ENCODE results near the gene NSD1.

The NSD1 gene

GRCh38 chr5:177189965-177190364 is 56.4 kb downstream of the NSD1 start:
- Mint-ChIP-seq H3K27ac (no peak overlapping the region), H3K4me3 (no peak overlapping the region), H3K36me3 (peaks cover 10 to 21% of the 10 kb centered on the region in 2 donors), H3K27me3 (no peaks in the 10 kb centered on the region), H3K9me3 (no peaks in the 10 kb centered on the region), H3K4me1 (peaks cover 6 to 15% of the 10 kb centered on the region in 2 donors)
- DNase-seq (no peak), ATAC-seq (replicated peaks) (no peak)

- no peaks in the 10 kb centered on the region for H3K27me3 Mint-ChIP-seq
- DNase-seq: no peak
- H3K4me1 Mint-ChIP-seq: peaks cover 9% of the 10 kb centered on the region in 2 donors
- H3K9me3 Mint-ChIP-seq: no peaks in the 10 kb centered on the region
- ATAC-seq (replicated peaks): no peak
- peaks cover 18 to 38% of the 10 kb centered on the region in 2 donors for H3K36me3 Mint-ChIP-seq
- H3K4me3 Mint-ChIP-seq: no peak overlapping the region
- no peak overlapping the region for H3K27ac Mint-ChIP-seq
Measured at GRCh38 chr5:177194268-177194667, 60.7 kb downstream of the NSD1 start.

DNA sequence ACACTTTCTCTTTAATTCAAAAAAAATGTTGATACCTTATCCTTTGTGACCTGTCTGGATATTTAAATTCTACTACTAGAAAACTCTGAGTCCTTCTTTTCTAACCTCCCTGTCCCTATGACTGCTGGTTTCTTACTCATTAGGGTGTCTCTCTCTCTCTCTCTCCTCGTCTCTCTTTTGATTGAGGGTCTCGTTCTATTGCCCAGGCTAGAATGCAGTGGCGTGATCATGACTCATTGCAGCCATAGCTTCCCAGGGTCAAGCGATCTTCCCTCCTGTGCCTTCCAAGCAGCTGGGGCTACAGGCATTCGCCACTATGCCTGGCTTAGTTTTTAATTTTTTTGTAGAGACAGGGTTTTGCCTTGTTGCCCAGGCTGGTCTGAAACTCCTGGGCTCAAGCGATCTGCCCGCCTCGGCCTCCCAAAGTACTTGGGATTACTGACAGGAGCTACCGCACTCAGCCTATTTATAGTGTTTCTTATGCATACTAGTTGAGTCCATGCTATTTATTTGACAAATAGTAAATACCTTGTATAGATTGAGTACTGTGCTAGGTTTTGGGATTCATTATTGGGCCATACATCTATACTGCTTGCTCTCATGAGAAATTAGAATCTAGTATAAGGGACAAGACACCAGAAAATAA is 61.9 kb downstream of the NSD1 start:
- no peak overlapping the region for H3K4me3 Mint-ChIP-seq
- DNase-seq: no peak
- H3K9me3 Mint-ChIP-seq: no peaks in the 10 kb centered on the region
- H3K36me3 Mint-ChIP-seq: peaks cover 21 to 44% of the 10 kb centered on the region in 2 donors
- H3K4me1 Mint-ChIP-seq: peaks cover 9% of the 10 kb centered on the region in 2 donors
- no peaks in the 10 kb centered on the region for H3K27me3 Mint-ChIP-seq
- ATAC-seq (replicated peaks): no peak
- H3K27ac Mint-ChIP-seq: peak overlapping the region; percentile 10

- DNase-seq: no peak
- Mint-ChIP-seq H3K27me3 (no peaks in the 10 kb centered on the region), H3K4me1 (peaks cover 9 to 11% of the 10 kb centered on the region in 2 donors), H3K36me3 (peaks cover 21 to 50% of the 10 kb centered on the region in 2 donors), H3K4me3 (no peak overlapping the region), H3K9me3 (no peaks in the 10 kb centered on the region), H3K27ac (no peak overlapping the region)
- ATAC-seq (replicated peaks): no peak
Measured at GRCh38 chr5:177198738-177199137, 65.2 kb downstream of the NSD1 start.

- peaks cover 22 to 31% of the 10 kb centered on the region in 2 donors for H3K36me3 Mint-ChIP-seq
- ATAC-seq (replicated peaks) (no peak), DNase-seq (no peak)
- no peaks in the 10 kb centered on the region for H3K9me3 Mint-ChIP-seq
- H3K27ac Mint-ChIP-seq: peak overlapping the region; percentile 25
- peaks cover 0 to 4% of the 10 kb centered on the region in 2 donors for H3K4me1 Mint-ChIP-seq
- no peak overlapping the region for H3K4me3 Mint-ChIP-seq
- H3K27me3 Mint-ChIP-seq: no peaks in the 10 kb centered on the region
Measured at GRCh38 chr5:177204281-177204680, 70.7 kb downstream of the NSD1 start.

DNA sequence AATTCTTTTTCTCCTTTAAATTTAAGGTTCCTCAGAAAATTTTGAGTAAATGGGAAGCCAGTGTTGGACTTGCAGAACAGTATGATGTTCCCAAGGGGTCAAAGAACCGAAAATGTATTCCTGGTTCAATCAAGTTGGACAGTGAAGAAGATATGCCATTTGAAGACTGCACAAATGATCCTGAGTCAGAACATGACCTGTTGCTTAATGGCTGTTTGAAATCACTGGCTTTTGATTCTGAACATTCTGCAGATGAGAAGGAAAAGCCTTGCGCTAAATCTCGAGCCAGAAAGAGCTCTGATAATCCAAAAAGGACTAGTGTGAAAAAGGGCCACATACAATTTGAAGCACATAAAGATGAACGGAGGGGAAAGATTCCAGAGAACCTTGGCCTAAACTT is 76.0 kb downstream of the NSD1 start:
- Mint-ChIP-seq H3K27me3 (no peaks in the 10 kb centered on the region), H3K4me1 (peaks cover 0 to 2% of the 10 kb centered on the region in 2 donors), H3K36me3 (peaks cover 35 to 52% of the 10 kb centered on the region in 2 donors), H3K27ac (no peak overlapping the region), H3K4me3 (no peak overlapping the region), H3K9me3 (no peaks in the 10 kb centered on the region)
- no peak for DNase-seq
- ATAC-seq (replicated peaks): no peak

- Mint-ChIP-seq H3K36me3 (peaks cover 40 to 57% of the 10 kb centered on the region in 2 donors), H3K9me3 (no peaks in the 10 kb centered on the region), H3K27ac (no peak overlapping the region), H3K4me1 (peaks cover 2 to 6% of the 10 kb centered on the region in 2 donors), H3K4me3 (no peak overlapping the region), H3K27me3 (no peaks in the 10 kb centered on the region)
- ATAC-seq (replicated peaks): no peak
- no peak for DNase-seq
Measured at GRCh38 chr5:177212242-177212641, 78.7 kb downstream of the NSD1 start.

DNA sequence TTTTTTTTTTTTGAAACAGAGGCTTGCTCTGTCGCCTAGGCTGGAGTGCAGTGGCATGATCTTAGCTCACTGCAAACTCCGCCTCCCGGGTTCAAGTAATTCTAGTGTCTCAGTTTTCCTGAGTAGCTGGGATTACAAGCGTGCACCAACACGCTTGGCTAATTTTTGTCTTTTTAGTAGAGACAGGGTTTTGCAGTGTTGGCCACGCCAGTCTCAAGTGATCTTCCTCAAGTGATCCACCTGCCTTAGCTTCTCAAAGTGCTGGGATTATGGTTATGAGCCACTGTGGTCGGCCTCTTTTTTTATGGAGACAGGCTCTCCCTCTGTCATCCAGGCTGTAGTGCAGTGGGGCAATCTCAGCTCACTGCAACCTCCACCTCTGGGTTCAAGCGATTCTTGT is 87.0 kb downstream of the NSD1 start:
- peaks cover 22 to 44% of the 10 kb centered on the region in 2 donors for H3K36me3 Mint-ChIP-seq
- no peaks in the 10 kb centered on the region for H3K27me3 Mint-ChIP-seq
- H3K4me1 Mint-ChIP-seq: peaks cover 7 to 20% of the 10 kb centered on the region in 2 donors
- no peak overlapping the region for H3K4me3 Mint-ChIP-seq
- H3K27ac Mint-ChIP-seq: no peak overlapping the region
- no peaks in the 10 kb centered on the region for H3K9me3 Mint-ChIP-seq
- no peak for DNase-seq
- no peak for ATAC-seq (replicated peaks)

DNA sequence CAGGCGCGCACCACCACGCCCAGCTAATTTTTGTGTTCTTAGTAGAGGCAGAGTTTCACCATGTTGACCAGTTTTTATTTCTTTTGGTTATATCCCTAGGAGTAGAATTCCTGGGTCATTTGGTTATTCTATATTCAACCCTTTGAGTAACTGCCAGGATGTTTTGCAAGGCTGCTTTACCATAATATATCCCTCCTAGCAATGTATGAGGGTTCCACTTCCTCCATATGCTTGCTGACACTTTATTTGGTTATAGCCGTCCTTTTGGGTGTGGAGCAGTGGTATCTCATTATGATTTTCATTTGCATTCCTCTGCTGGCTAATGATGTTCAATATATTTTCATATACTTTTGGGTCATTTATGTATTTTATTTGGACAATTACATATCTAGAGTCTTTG is 88.7 kb downstream of the NSD1 start:
- no peak overlapping the region for H3K27ac Mint-ChIP-seq
- H3K36me3 Mint-ChIP-seq: peaks cover 16 to 49% of the 10 kb centered on the region in 2 donors
- ATAC-seq (replicated peaks): no peak
- no peak for DNase-seq
- H3K27me3 Mint-ChIP-seq: no peaks in the 10 kb centered on the region
- no peaks in the 10 kb centered on the region for H3K9me3 Mint-ChIP-seq
- H3K4me1 Mint-ChIP-seq: peaks cover 6 to 15% of the 10 kb centered on the region in 2 donors
- no peak overlapping the region for H3K4me3 Mint-ChIP-seq

- H3K36me3 Mint-ChIP-seq: peaks cover 14 to 49% of the 10 kb centered on the region in 2 donors
- no peaks in the 10 kb centered on the region for H3K9me3 Mint-ChIP-seq
- no peaks in the 10 kb centered on the region for H3K27me3 Mint-ChIP-seq
- H3K4me1 Mint-ChIP-seq: peaks cover 6 to 14% of the 10 kb centered on the region in 2 donors
- no peak for ATAC-seq (replicated peaks)
- H3K27ac Mint-ChIP-seq: no peak overlapping the region
- DNase-seq: no peak
- H3K4me3 Mint-ChIP-seq: no peak overlapping the region
Measured at GRCh38 chr5:177225798-177226197, 92.2 kb downstream of the NSD1 start.

DNA sequence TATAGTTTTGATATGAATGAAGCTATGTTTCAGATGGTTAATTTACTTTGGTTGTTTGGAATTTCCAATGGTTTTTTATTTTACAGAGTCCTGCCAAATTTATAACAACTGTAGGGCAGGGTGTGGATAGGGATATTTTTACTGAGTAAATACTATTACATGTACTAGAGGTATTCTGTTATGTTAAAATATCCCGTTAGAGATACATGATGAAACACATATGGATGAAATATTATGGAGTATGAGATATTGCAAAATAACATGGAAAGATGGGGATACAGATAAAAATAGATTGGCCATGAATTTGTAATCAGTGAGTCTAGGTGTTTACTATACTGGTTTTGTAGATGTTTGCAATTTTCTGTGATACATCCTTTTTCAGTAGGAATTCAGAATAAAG is 93.3 kb downstream of the NSD1 start:
- Mint-ChIP-seq H3K9me3 (no peaks in the 10 kb centered on the region), H3K4me3 (no peak overlapping the region), H3K4me1 (peaks cover 7 to 17% of the 10 kb centered on the region in 2 donors), H3K36me3 (peaks cover 14 to 41% of the 10 kb centered on the region in 2 donors), H3K27ac (no peak overlapping the region), H3K27me3 (no peaks in the 10 kb centered on the region)
- ATAC-seq (replicated peaks): no peak
- DNase-seq: no peak

DNA sequence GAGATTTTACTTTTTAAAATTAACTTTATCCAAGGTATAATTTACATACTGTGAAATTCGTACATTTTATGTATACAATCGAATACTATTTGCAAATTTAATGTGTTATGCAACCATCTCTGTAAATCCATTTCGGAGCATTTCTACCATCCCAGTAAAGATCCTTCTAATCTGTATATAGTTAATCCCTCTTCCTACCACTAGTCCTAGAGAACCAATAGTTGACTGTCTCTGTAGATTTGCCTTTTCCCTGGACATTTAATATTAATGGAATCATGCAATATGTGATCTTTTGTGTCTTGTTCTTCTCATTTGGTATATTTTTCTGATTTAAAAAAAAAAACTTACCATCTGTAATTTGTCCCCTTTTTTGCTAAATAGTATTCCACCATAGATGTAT is 95.2 kb downstream of the NSD1 start:
- Mint-ChIP-seq H3K4me1 (peaks cover 7 to 17% of the 10 kb centered on the region in 2 donors), H3K9me3 (no peaks in the 10 kb centered on the region), H3K27ac (no peak overlapping the region), H3K36me3 (peaks cover 9 to 34% of the 10 kb centered on the region in 2 donors), H3K4me3 (no peak overlapping the region), H3K27me3 (no peaks in the 10 kb centered on the region)
- ATAC-seq (replicated peaks): no peak
- DNase-seq: no peak

GRCh38 chr5:177230660-177231059 is 97.1 kb downstream of the NSD1 start:
- Mint-ChIP-seq H3K27ac (peak overlapping the region; percentile 65), H3K9me3 (no peaks in the 10 kb centered on the region), H3K27me3 (no peaks in the 10 kb centered on the region), H3K4me1 (peaks cover 7 to 17% of the 10 kb centered on the region in 2 donors), H3K36me3 (peaks cover 9 to 26% of the 10 kb centered on the region in 2 donors), H3K4me3 (no peak overlapping the region)
- ATAC-seq (replicated peaks): no peak
- DNase-seq: no peak

- Mint-ChIP-seq H3K4me3 (no peak overlapping the region), H3K4me1 (peaks cover 7 to 17% of the 10 kb centered on the region in 2 donors), H3K9me3 (no peaks in the 10 kb centered on the region), H3K27me3 (no peaks in the 10 kb centered on the region), H3K27ac (no peak overlapping the region), H3K36me3 (peaks cover 12 to 25% of the 10 kb centered on the region in 2 donors)
- no peak for DNase-seq
- no peak for ATAC-seq (replicated peaks)
Measured at GRCh38 chr5:177231479-177232250, 98.1 kb downstream of the NSD1 start.

- peaks cover 12 to 23% of the 10 kb centered on the region in 2 donors for H3K36me3 Mint-ChIP-seq
- H3K27me3 Mint-ChIP-seq: no peaks in the 10 kb centered on the region
- H3K4me3 Mint-ChIP-seq: no peak overlapping the region
- no peak for DNase-seq
- peaks cover 7 to 17% of the 10 kb centered on the region in 2 donors for H3K4me1 Mint-ChIP-seq
- H3K9me3 Mint-ChIP-seq: no peaks in the 10 kb centered on the region
- ATAC-seq (replicated peaks): no peak
- H3K27ac Mint-ChIP-seq: no peak overlapping the region
Measured at GRCh38 chr5:177232358-177232757, 98.8 kb downstream of the NSD1 start.

All from stimulated activated naive B cell treated with anti-CD40 and anti-IgM and Interleukin-4, amounts not matched to agents 10 μg/mL and 1 μg/mL and 100 μg/mL, for 72 hours (primary cell).